Activated CD4-positive, alpha-beta T cell treated with anti-CD3 and anti-CD28 coated beads for 48 hours (primary cell): ENCODE data around the gene CCDC50.

ENCODE experiments used
- DNase-seq: peaks from one replicate; pipeline ENCODE4 v3.0.0-alpha.2; 2020

The CCDC50 gene

GRCh38 chr3:191350396-191351090 lies 21.3 kb downstream of the CCDC50 start:
- DNase-seq = no peak

GRCh38 chr3:191352014-191352413 lies 22.8 kb downstream of the CCDC50 start:
- DNase-seq = no peak

- no peak for DNase-seq
These were observed 24.0 kb downstream of the CCDC50 start for GRCh38 chr3:191353022-191353777.

- DNase-seq = no peak
These were observed 26.2 kb downstream of the CCDC50 start for GRCh38 chr3:191355406-191355805.

- no peak for DNase-seq
These were observed 27.6 kb downstream of the CCDC50 start for GRCh38 chr3:191356631-191357439.

GRCh38 chr3:191357909-191358308 lies 28.7 kb downstream of the CCDC50 start:
- no peak for DNase-seq

GRCh38 chr3:191358929-191359328 lies 29.7 kb downstream of the CCDC50 start:
- no peak for DNase-seq

GRCh38 chr3:191360620-191361019 lies 31.4 kb downstream of the CCDC50 start:
- DNase-seq = no peak

- DNase-seq = no peak
These were observed 32.3 kb downstream of the CCDC50 start for GRCh38 chr3:191361456-191361855.

GRCh38 chr3:191362037-191362436 lies 32.8 kb downstream of the CCDC50 start:
- DNase-seq = no peak

- DNase-seq = no peak
These were observed 33.4 kb downstream of the CCDC50 start for GRCh38 chr3:191362524-191363090.

GRCh38 chr3:191363221-191363620 lies 34.0 kb downstream of the CCDC50 start:
- no peak for DNase-seq

- no peak for DNase-seq
These were observed 37.5 kb downstream of the CCDC50 start for GRCh38 chr3:191366675-191367074.

GRCh38 chr3:191368755-191369615 lies 39.8 kb downstream of the CCDC50 start:
- no peak for DNase-seq

- DNase-seq = no peak
These were observed 40.4 kb downstream of the CCDC50 start for GRCh38 chr3:191369616-191370010.

- DNase-seq = no peak
These were observed 42.9 kb downstream of the CCDC50 start for GRCh38 chr3:191372122-191372521.

- DNase-seq = no peak
These were observed 44.1 kb downstream of the CCDC50 start for GRCh38 chr3:191373327-191373726.

- no peak for DNase-seq
These were observed 47.4 kb downstream of the CCDC50 start for GRCh38 chr3:191376516-191377141.

GRCh38 chr3:191378142-191378812 lies 49.1 kb downstream of the CCDC50 start:
- no peak for DNase-seq

GRCh38 chr3:191379446-191379845 lies 50.3 kb downstream of the CCDC50 start:
- no peak for DNase-seq

GRCh38 chr3:191380001-191380400 lies 50.8 kb downstream of the CCDC50 start:
- DNase-seq = no peak
